IMR-90 (cell line): ENCODE data around the gene ELOVL1. TPM values are rescaled to one million over a fixed set of nuclear protein-coding genes. Genes with fewer than 3 reads are reported as not detected.
A peak's percentile ranks its signal among the peaks of the same experiment; 100 is the strongest.

Source experiments
- ATAC-seq: fragments of 200-7000 bp; cut with Tn5 transposase; 2 replicates; pipeline ENCODE4 v1.9.1; 2020; ENCODE audit warnings: low read depth, mild to moderate bottlenecking, moderate library complexity
- BruUV-seq: library from RNA; stranded (reverse); fragments of 400-500 nt; replicated peaks from 2 replicates; lab custom pipeline; 2021; lab: Mats Ljungman, UMichigan
- CTCF ChIA-PET: fragments of 300-600 bp; formaldehyde crosslinking; extraction: SDS; loops from one replicate; lab custom pipeline; 2021; ENCODE audit warnings: antibody characterized with exemption; lab: Yijun Ruan, JAX
- POLR2A ChIA-PET: fragments of 300-600 bp; sonication (Branson Sonifier 250); formaldehyde crosslinking; loops from one replicate; lab custom pipeline; 2022; ENCODE audit warnings: antibody characterized with exemption; ENCODE audit not compliant: unreplicated experiment; lab: Charles Lee
- DNase-seq: peaks from one replicate; pipeline ENCODE4 v3.0.0; 2013
- H2AFZ ChIP-seq: replicated peaks from 2 replicates; pipeline ENCODE3; 2013; ENCODE audit warnings: low read length, mild to moderate bottlenecking; ENCODE audit not compliant: poor library complexity
- H2AK5ac ChIP-seq: 2 replicates; pipeline ENCODE4 v1.6.1; 2013; ENCODE audit warnings: low read depth, low read length, inconsistent platforms
- H2AK9ac ChIP-seq: replicated peaks from 2 replicates; pipeline ENCODE3; 2013; ENCODE audit warnings: mild to moderate bottlenecking, low read depth, low read length, moderate library complexity; ENCODE audit not compliant: poor library complexity
- H2BK120ac ChIP-seq: 2 replicates; pipeline ENCODE4 v1.6.1; 2013; ENCODE audit warnings: low read depth, low read length, inconsistent platforms
- H2BK15ac ChIP-seq: 3 replicates; pipeline ENCODE4 v1.6.1; 2013; ENCODE audit warnings: low read depth, low read length, inconsistent platforms
- H2BK20ac ChIP-seq: 2 replicates; pipeline ENCODE4 v1.6.1; 2013; ENCODE audit warnings: low read depth, mild to moderate bottlenecking, inconsistent platforms, low read length, moderate library complexity
- H2BK5ac ChIP-seq: 2 replicates; pipeline ENCODE4 v1.6.1; 2013; ENCODE audit warnings: mild to moderate bottlenecking, low read depth, low read length, inconsistent platforms; ENCODE audit not compliant: poor library complexity, severe bottlenecking
- H3K14ac ChIP-seq: replicated peaks from 2 replicates; pipeline ENCODE4 v1.6.1; 2013; ENCODE audit warnings: low read depth, low read length, inconsistent platforms
- H3K18ac ChIP-seq: 2 replicates; pipeline ENCODE4 v1.6.1; 2013; ENCODE audit warnings: low read depth, low read length, control low read depth
- H3K23ac ChIP-seq: 2 replicates; pipeline ENCODE4 v1.6.1; 2013; ENCODE audit warnings: low read depth, low read length, inconsistent platforms
- H3K27ac ChIP-seq: 2 replicates; pipeline ENCODE4 v1.5.1; 2013; ENCODE audit warnings: mild to moderate bottlenecking, control low read depth, low read length; ENCODE audit not compliant: insufficient read depth
- H3K27me3 ChIP-seq: 2 replicates; pipeline ENCODE4 v1.6.1; 2013; ENCODE audit warnings: low read length; ENCODE audit not compliant: control insufficient read depth, insufficient read depth
- H3K36me3 ChIP-seq: 2 replicates; pipeline ENCODE4 v1.6.1; 2013; ENCODE audit warnings: low read length, mixed read lengths; ENCODE audit not compliant: control insufficient read depth, insufficient read depth
- H3K4ac ChIP-seq: 2 replicates; pipeline ENCODE4 v1.6.1; 2013; ENCODE audit warnings: low read depth, low read length, inconsistent platforms
- H3K4me1 ChIP-seq: 2 replicates; pipeline ENCODE4 v1.6.1; 2013; ENCODE audit warnings: low read length, mixed read lengths; ENCODE audit not compliant: control insufficient read depth, insufficient read depth
- H3K4me2 ChIP-seq: 2 replicates; pipeline ENCODE4 v1.6.1; 2013; ENCODE audit warnings: low read depth, mild to moderate bottlenecking, control low read depth, low read length, moderate library complexity
- H3K4me3 ChIP-seq: 2 replicates; pipeline ENCODE4 v1.5.1; 2013; ENCODE audit warnings: low read depth, mild to moderate bottlenecking, control low read depth, low read length, moderate library complexity; ENCODE audit not compliant: insufficient read depth
- H3K56ac ChIP-seq: 2 replicates; pipeline ENCODE4 v1.6.1; 2013; ENCODE audit warnings: low read length, inconsistent platforms; ENCODE audit not compliant: insufficient read depth; ENCODE audit errors: extremely low read depth
- H3K79me1 ChIP-seq, 2 experiments: 2 replicates each; pipeline ENCODE4 v1.6.1; 2013; ENCODE audit warnings: low read length in 2 of 2, inconsistent platforms in 1 of 2, low read depth in 1 of 2
- H3K9ac ChIP-seq: 2 replicates; pipeline ENCODE4 v1.6.1; 2013; ENCODE audit warnings: low read depth, low read length, control low read depth
- H3K9me1 ChIP-seq: 2 replicates; pipeline ENCODE4 v1.6.1; 2013; ENCODE audit warnings: low read length, inconsistent platforms; ENCODE audit not compliant: insufficient read depth
- H3K9me3 ChIP-seq: 2 replicates; pipeline ENCODE4 v1.6.1; 2013; ENCODE audit warnings: low read length; ENCODE audit not compliant: control insufficient read depth, insufficient read depth
- H4K20me1 ChIP-seq: 2 replicates; pipeline ENCODE4 v1.6.1; 2013; ENCODE audit warnings: low read length, inconsistent platforms; ENCODE audit not compliant: insufficient read depth
- H4K5ac ChIP-seq: 2 replicates; pipeline ENCODE4 v1.6.1; 2013; ENCODE audit warnings: mild to moderate bottlenecking, low read depth, low read length, control low read depth
- H4K8ac ChIP-seq, 2 experiments: 2 replicates each; pipeline ENCODE4 v1.6.1; 2013; ENCODE audit warnings: low read depth in 2 of 2, low read length in 2 of 2, control low read depth in 1 of 2, inconsistent platforms in 1 of 2
- H4K91ac ChIP-seq: 2 replicates; pipeline ENCODE4 v1.6.1; 2013; ENCODE audit warnings: low read depth, low read length, inconsistent platforms; ENCODE audit not compliant: insufficient read depth
- BHLHE40 ChIP-seq: fragments of 150-350 bp; IDR thresholded peaks from 2 replicates; pipeline ENCODE4 v1.6.1; 2016; ENCODE audit warnings: mild to moderate bottlenecking, low read depth, low read length
- CEBPB ChIP-seq: IDR thresholded peaks from 2 replicates; pipeline ENCODE4 v1.6.1; 2012; ENCODE audit warnings: low read depth, low read length, improper control_type of control experiment
- CTCF ChIP-seq: conservative IDR thresholded peaks from 2 replicates; pipeline ENCODE4 v1.5.1; 2012; ENCODE audit warnings: mild to moderate bottlenecking, low read depth, low read length, improper control_type of control experiment
- FOS ChIP-seq: fragments of 150-350 bp; IDR thresholded peaks from 2 replicates; pipeline ENCODE4 v1.6.1; 2016; ENCODE audit warnings: low read depth, low read length
- MAFK ChIP-seq: IDR thresholded peaks from 2 replicates; pipeline ENCODE4 v1.6.1; 2012; ENCODE audit warnings: low read depth, low read length, improper control_type of control experiment
- MAZ ChIP-seq: IDR thresholded peaks from 2 replicates; pipeline ENCODE4 v1.6.1; 2012; ENCODE audit warnings: low read depth, mild to moderate bottlenecking, low read length, improper control_type of control experiment, moderate library complexity, borderline replicate concordance
- MXI1 ChIP-seq: IDR thresholded peaks from 2 replicates; pipeline ENCODE4 v1.6.1; 2012; ENCODE audit warnings: low read depth, mild to moderate bottlenecking, low read length, moderate library complexity, borderline replicate concordance
- RAD21 ChIP-seq: IDR thresholded peaks from 2 replicates; pipeline ENCODE4 v1.6.1; 2012; ENCODE audit warnings: low read length, improper control_type of control experiment
- RCOR1 ChIP-seq: IDR thresholded peaks from 2 replicates; pipeline ENCODE4 v1.6.1; 2012; ENCODE audit warnings: mild to moderate bottlenecking, low read length, improper control_type of control experiment; ENCODE audit not compliant: insufficient replicate concordance
- RFX5 ChIP-seq: IDR thresholded peaks from 2 replicates; pipeline ENCODE4 v1.8.0; 2012; ENCODE audit warnings: low read depth, mild to moderate bottlenecking, low read length, moderate library complexity
- WGBS, 2 experiments: methylation state at CpG; one replicate each; pipeline versions ENCODE4 v1.1.5 to v1.1.7; 2013; ENCODE audit warnings: missing lambda C conversion rate in 2 of 2; ENCODE audit not compliant: insufficient read length in 1 of 2; ENCODE audit errors: extremely low coverage in 2 of 2; 5-methylcytosine and 5-hydroxymethylcytosine counted together
- dilution Hi-C: fragments of 300-500 bp; cut with HindIII; formaldehyde crosslinking; loops from one replicate; pipeline ENCODE4 v1.14.3; 2018; ENCODE audit warnings: low sequenced_read_pairs; ENCODE audit not compliant: unreplicated experiment
- in situ Hi-C: fragments of 300-500 bp; cut with MboI; formaldehyde crosslinking; loops from 3 replicates; pipeline ENCODE4 v1.14.3; 2019; ENCODE audit warnings: low sequenced_read_pairs, inconsistent platforms, mixed read lengths
- intact Hi-C: fragments of 100-400 bp; cut with micrococcal nuclease; formaldehyde crosslinking; loops from 2 replicates; pipeline ENCODE4 v1.10.0; 2022
- polyA plus RNA-seq, 3 experiments: library from polyadenylated mRNA; depleted of rRNA; stranded (reverse); fragments of >200 nt; gene quantifications; 2 replicates each; pipeline ENCODE4 v1.2.3, GENCODE V29; 2012; ENCODE audit warnings: low replicate concordance in 1 of 3
- total RNA-seq: library from RNA; depleted of rRNA; stranded (reverse); fragments of >200 nt; gene quantifications from 2 replicates; pipeline ENCODE4 v1.2.3, GENCODE V29; 2012
- TF ChIP-seq, protein P1 (sequence below): fragments of 150-350 bp; IDR thresholded peaks from 2 replicates; pipeline ENCODE4 v1.6.1; 2017; ENCODE audit warnings: mild to moderate bottlenecking, antibody characterized with exemption, low read length, low read depth
- TF ChIP-seq, protein P2 (sequence below): fragments of 150-350 bp; IDR thresholded peaks from 2 replicates; pipeline ENCODE4 v1.6.1; 2016; ENCODE audit warnings: low read depth, mild to moderate bottlenecking, low read length, moderate library complexity, borderline replicate concordance

The ELOVL1 gene
- total and polyA plus RNA-seq, 2 of the 4 experiments (the other 2 are of a cell fraction): 88.9 to 211 TPM

- ATAC-seq (no peak), DNase-seq (no peak)
- ChIA-PET POLR2A (no interaction called here), CTCF (no interaction called here)
- dilution Hi-C loops: no loop called here
- no peaks in the 10 kb centered on the region for H3K36me3 ChIP-seq
- H4K20me1 ChIP-seq: no peaks in the 10 kb centered on the region
- H2BK120ac ChIP-seq: no peak overlapping the region
- no peak overlapping the region for H2AFZ ChIP-seq
- no peak overlapping the region for H3K14ac ChIP-seq
- peaks cover 5% of the 10 kb centered on the region for H3K4me1 ChIP-seq
- no peak overlapping the region for H2BK15ac ChIP-seq
- H2AK5ac ChIP-seq: no peak overlapping the region
- H3K9me1 ChIP-seq: peaks cover 3% of the 10 kb centered on the region; the same call in 1 of the 2 replicates
- in situ Hi-C loops: no loop called here
- H3K56ac ChIP-seq: no peak overlapping the region
- intact Hi-C loops: no loop called here
- H3K9me3 ChIP-seq: no peaks in the 10 kb centered on the region
- BruUV-seq: no TSS peak
- H3K4me3 ChIP-seq: no peak overlapping the region
- H3K27ac ChIP-seq: no peak overlapping the region
- no CpG with 5 or more reads among the region's 5 CpGs for WGBS, 2 experiments
- no peak overlapping the region for H2BK5ac ChIP-seq
- TF ChIP-seq MAFK: no peak
- no peak for TF ChIP-seq MAZ
- no peak for TF ChIP-seq FOS
- TF ChIP-seq BHLHE40: no peak
- TF ChIP-seq RAD21: no peak
- TF ChIP-seq CTCF: no peak
- TF ChIP-seq RCOR1: no peak
- TF ChIP-seq, protein P1, sequence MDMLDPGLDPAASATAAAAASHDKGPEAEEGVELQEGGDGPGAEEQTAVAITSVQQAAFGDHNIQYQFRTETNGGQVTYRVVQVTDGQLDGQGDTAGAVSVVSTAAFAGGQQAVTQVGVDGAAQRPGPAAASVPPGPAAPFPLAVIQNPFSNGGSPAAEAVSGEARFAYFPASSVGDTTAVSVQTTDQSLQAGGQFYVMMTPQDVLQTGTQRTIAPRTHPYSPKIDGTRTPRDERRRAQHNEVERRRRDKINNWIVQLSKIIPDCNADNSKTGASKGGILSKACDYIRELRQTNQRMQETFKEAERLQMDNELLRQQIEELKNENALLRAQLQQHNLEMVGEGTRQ: no peak
- TF ChIP-seq, protein P2, sequence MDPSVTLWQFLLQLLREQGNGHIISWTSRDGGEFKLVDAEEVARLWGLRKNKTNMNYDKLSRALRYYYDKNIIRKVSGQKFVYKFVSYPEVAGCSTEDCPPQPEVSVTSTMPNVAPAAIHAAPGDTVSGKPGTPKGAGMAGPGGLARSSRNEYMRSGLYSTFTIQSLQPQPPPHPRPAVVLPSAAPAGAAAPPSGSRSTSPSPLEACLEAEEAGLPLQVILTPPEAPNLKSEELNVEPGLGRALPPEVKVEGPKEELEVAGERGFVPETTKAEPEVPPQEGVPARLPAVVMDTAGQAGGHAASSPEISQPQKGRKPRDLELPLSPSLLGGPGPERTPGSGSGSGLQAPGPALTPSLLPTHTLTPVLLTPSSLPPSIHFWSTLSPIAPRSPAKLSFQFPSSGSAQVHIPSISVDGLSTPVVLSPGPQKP: no peak
- TF ChIP-seq CEBPB: no peak
- no peak for TF ChIP-seq RFX5
- no peak for TF ChIP-seq MXI1
- no peak overlapping the region for H3K9ac ChIP-seq
- H4K5ac ChIP-seq: no peak overlapping the region
- no peak overlapping the region for H3K18ac ChIP-seq
- no peaks in the 10 kb centered on the region for H3K27me3 ChIP-seq
- H3K79me1 ChIP-seq: no peaks in the 10 kb centered on the region
- H3K4me2 ChIP-seq: no peak overlapping the region
- no peak overlapping the region for H3K4ac ChIP-seq
- no peak overlapping the region for H2BK20ac ChIP-seq
- H4K8ac ChIP-seq: no peak overlapping the region
- H4K91ac ChIP-seq: no peak overlapping the region
- no peak overlapping the region for H3K23ac ChIP-seq
- H2AK9ac ChIP-seq: peak overlapping the region; percentile 44
Measured at GRCh38 chr1:43319288-43319687, 48.5 kb downstream of the ELOVL1 start.
